HepG2 (cell line): ENCODE measurements around the gene CADM3. TPM values are rescaled to one million over a fixed set of nuclear protein-coding genes. Genes with fewer than 3 reads are reported as not detected.

Experiments
- ATAC-seq: fragments of 200-7000 bp; cut with Tn5 transposase; 3 replicates; pipeline ENCODE4 v1.9.1; 2020; ENCODE audit warnings: mild to moderate bottlenecking, moderate library complexity
- BruUV-seq: library from RNA; stranded (reverse); fragments of 400-500 nt; replicated peaks from 2 replicates; lab custom pipeline; 2021; lab: Mats Ljungman, UMichigan
- CTCF ChIA-PET: fragments of 300-600 bp; formaldehyde crosslinking; extraction: SDS; loops from one replicate; lab custom pipeline; 2021; ENCODE audit warnings: low total read pairs, inconsistent platforms, low intra/inter-chr PET ratio; lab: Yijun Ruan, JAX
- POLR2A ChIA-PET: fragments of 350-600 bp; sonication (Branson Sonifier 250); formaldehyde crosslinking; loops from one replicate; lab custom pipeline; 2020; ENCODE audit warnings: antibody characterized with exemption, inconsistent platforms; lab: Yijun Ruan, JAX
- DNase-seq: peaks from one replicate; pipeline ENCODE4 v3.0.0-alpha.2; 2015; ENCODE audit warnings: low spot score
- FAIRE-seq: peaks from 3 replicates; lab custom pipeline; 2011; peaks lifted over from hg19 to GRCh38; lab: Jason Lieb, UNC
- H2AFZ ChIP-seq: one replicate; pipeline ENCODE4 v1.6.1; 2011; ENCODE audit warnings: low read length, inconsistent platforms
- H3K27ac ChIP-seq: fragments of 300-600 bp; 3 replicates; pipeline ENCODE4 v1.8.0; 2011; ENCODE audit warnings: mixed run types, mild to moderate bottlenecking, mixed read lengths, low read length, inconsistent platforms; ENCODE audit not compliant: insufficient read depth; ENCODE audit errors: extremely low read length
- H3K27me3 ChIP-seq, 2 experiments: fragments of 200-600 bp in 1 of 2; 2 replicates in 1 of 2; 3 replicates in 1 of 2; pipeline versions ENCODE4 v1.6.0 to v1.8.0; 2011; ENCODE audit warnings: low read length in 2 of 2, mild to moderate bottlenecking in 2 of 2, moderate library complexity in 2 of 2, inconsistent platforms in 1 of 2; ENCODE audit not compliant: insufficient read depth in 2 of 2, control insufficient read depth in 1 of 2
- H3K36me3 ChIP-seq, 2 experiments: fragments of 200-600 bp in 1 of 2; replicated peaks in 1 of 2; 2 replicates in 1 of 2; 3 replicates in 1 of 2; pipeline versions ENCODE4 v1.5.1 to v1.8.0; 2011; ENCODE audit warnings: low read length in 2 of 2, inconsistent platforms in 1 of 2; ENCODE audit not compliant: insufficient read depth in 2 of 2, control insufficient read depth in 1 of 2
- H3K4me1 ChIP-seq: 2 replicates; pipeline ENCODE4 v1.5.1; 2012; ENCODE audit warnings: low read length, inconsistent platforms; ENCODE audit not compliant: insufficient read depth
- H3K4me2 ChIP-seq: 2 replicates; pipeline ENCODE4 v1.6.0; 2011; ENCODE audit warnings: low read depth, low read length, inconsistent platforms
- H3K4me3 ChIP-seq, 3 experiments: fragments of 200-600 bp in 1 of 3; sonication (generic), shearing (Covaris generic) in 1 of 3; replicated peaks in 1 of 3; 2 replicates each; pipeline ENCODE4 v1.5.1; 2011 to 2016; ENCODE audit warnings: low read length in 3 of 3, inconsistent platforms in 2 of 3, low read depth in 2 of 3, mild to moderate bottlenecking in 2 of 3, control low read depth in 1 of 3, mixed read lengths in 1 of 3; ENCODE audit not compliant: insufficient read depth in 1 of 3
- H3K79me2 ChIP-seq: one replicate; pipeline ENCODE4 v1.6.1; 2011; ENCODE audit warnings: low read length, inconsistent platforms; ENCODE audit not compliant: insufficient read depth
- H3K9ac ChIP-seq: 2 replicates; pipeline ENCODE4 v1.6.0; 2011; ENCODE audit warnings: mild to moderate bottlenecking, low read depth, low read length, inconsistent platforms; ENCODE audit not compliant: insufficient read depth
- H3K9me3 ChIP-seq: 2 replicates; pipeline ENCODE4 v1.5.1; 2012; ENCODE audit warnings: mild to moderate bottlenecking, low read length
- H4K20me1 ChIP-seq: 2 replicates; pipeline ENCODE4 v1.6.0; 2011; ENCODE audit warnings: inconsistent platforms, mild to moderate bottlenecking, low read length, moderate library complexity; ENCODE audit not compliant: insufficient read depth
- ELF1 ChIP-seq: sonication (generic); formaldehyde crosslinking; IDR thresholded peaks from 2 replicates; pipeline ENCODE4 v1.4.0; 2020; ENCODE audit warnings: missing genetic modification reagents
- GATA4 ChIP-seq: sonication (generic); IDR thresholded peaks from 2 replicates; pipeline ENCODE4 v1.6.1; 2016; ENCODE audit warnings: antibody characterized with exemption, low read depth, borderline replicate concordance
- MBD4 ChIP-seq: IDR thresholded peaks from 2 replicates; pipeline ENCODE4 v1.6.1; 2012; ENCODE audit warnings: low read length, inconsistent platforms, borderline replicate concordance
- RARA ChIP-seq: IDR thresholded peaks from 2 replicates; pipeline ENCODE4 v1.6.1; 2016; ENCODE audit warnings: missing genetic modification reagents, missing compliant biosample characterization
- ZNF597 ChIP-seq: sonication (generic); formaldehyde crosslinking; IDR thresholded peaks from 2 replicates; pipeline ENCODE4 v1.5.0; 2020; ENCODE audit warnings: missing genetic modification reagents
- WGBS: methylation state at CpG from one replicate; pipeline ENCODE4 v1.1.6; 2017; ENCODE audit warnings: low lambda C conversion rate; 5-methylcytosine and 5-hydroxymethylcytosine counted together
- in situ Hi-C: cut with HindIII; loops from 2 replicates; pipeline ENCODE4 v1.10.0; 2017; ENCODE audit warnings: low pct_unique_long_range_greater_than_20kb; ENCODE audit not compliant: extremely low pct_ligation_motif_present
- intact Hi-C: fragments of 100-400 bp; cut with micrococcal nuclease; formaldehyde crosslinking; loops from one replicate; pipeline ENCODE4 v1.10.0; 2022; ENCODE audit not compliant: unreplicated experiment
- polyA plus RNA-seq, 8 experiments: library from polyadenylated mRNA; depleted of rRNA in 3 of 8; stranded (reverse) in 7 of 8; unstranded in 1 of 8; fragments of >200 nt; fragmentation: Illumina TruSeq in 4 of 8; extraction: Trizol in 4 of 8; gene quantifications; 2 replicates each; pipeline versions ENCODE4 v1.2.1 to v1.2.3, GENCODE V29; 2011 to 2016; ENCODE audit warnings: low read depth in 4 of 8, missing spikeins in 1 of 8, mixed read lengths in 1 of 8; ENCODE audit not compliant: insufficient read depth in 1 of 8
- total RNA-seq, 5 experiments: library from RNA; depleted of rRNA; stranded (reverse); fragments of >200 nt; fragmentation: Illumina TruSeq; extraction: Trizol; gene quantifications; 2 replicates each; pipeline ENCODE4 v1.2.3, GENCODE V29; 2016; ENCODE audit warnings: low read depth in 1 of 5
- TF ChIP-seq, protein P1 (sequence below): sonication (generic); formaldehyde crosslinking; conservative IDR thresholded peaks from 2 replicates; pipeline ENCODE4 v1.4.0; 2020; ENCODE audit warnings: missing genetic modification reagents
- TF ChIP-seq, protein P2 (sequence below): IDR thresholded peaks from 2 replicates; pipeline ENCODE4 v1.6.1; 2016; ENCODE audit warnings: low read depth, control low read depth
- TF ChIP-seq, protein P3 (sequence below): sonication (generic); formaldehyde crosslinking; IDR thresholded peaks from 2 replicates; pipeline ENCODE4 v1.4.0; 2020; ENCODE audit warnings: missing genetic modification reagents
- TF ChIP-seq, protein P4 (sequence below): IDR thresholded peaks from 2 replicates; pipeline ENCODE4 v1.6.1; 2016

The CADM3 gene
- total and polyA plus RNA-seq, 2 of the 13 experiments (the other 11 are each of a cell fraction or from before 2014, with no cell fraction given) = not detected

- TF ChIP-seq, protein P1, sequence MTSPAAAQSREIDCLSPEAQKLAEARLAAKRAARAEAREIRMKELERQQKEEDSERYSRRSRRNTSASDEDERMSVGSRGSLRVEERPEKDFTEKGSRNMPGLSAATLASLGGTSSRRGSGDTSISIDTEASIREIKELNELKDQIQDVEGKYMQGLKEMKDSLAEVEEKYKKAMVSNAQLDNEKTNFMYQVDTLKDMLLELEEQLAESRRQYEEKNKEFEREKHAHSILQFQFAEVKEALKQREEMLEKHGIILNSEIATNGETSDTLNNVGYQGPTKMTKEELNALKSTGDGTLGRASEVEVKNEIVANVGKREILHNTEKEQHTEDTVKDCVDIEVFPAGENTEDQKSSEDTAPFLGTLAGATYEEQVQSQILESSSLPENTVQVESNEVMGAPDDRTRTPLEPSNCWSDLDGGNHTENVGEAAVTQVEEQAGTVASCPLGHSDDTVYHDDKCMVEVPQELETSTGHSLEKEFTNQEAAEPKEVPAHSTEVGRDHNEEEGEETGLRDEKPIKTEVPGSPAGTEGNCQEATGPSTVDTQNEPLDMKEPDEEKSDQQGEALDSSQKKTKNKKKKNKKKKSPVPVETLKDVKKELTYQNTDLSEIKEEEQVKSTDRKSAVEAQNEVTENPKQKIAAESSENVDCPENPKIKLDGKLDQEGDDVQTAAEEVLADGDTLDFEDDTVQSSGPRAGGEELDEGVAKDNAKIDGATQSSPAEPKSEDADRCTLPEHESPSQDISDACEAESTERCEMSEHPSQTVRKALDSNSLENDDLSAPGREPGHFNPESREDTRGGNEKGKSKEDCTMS (CRISPR knock-in tag) = peak; percentile 97
Measured at GRCh38 chr1:159177272-159177907, 6.0 kb downstream of the CADM3 start (continued).

DNA sequence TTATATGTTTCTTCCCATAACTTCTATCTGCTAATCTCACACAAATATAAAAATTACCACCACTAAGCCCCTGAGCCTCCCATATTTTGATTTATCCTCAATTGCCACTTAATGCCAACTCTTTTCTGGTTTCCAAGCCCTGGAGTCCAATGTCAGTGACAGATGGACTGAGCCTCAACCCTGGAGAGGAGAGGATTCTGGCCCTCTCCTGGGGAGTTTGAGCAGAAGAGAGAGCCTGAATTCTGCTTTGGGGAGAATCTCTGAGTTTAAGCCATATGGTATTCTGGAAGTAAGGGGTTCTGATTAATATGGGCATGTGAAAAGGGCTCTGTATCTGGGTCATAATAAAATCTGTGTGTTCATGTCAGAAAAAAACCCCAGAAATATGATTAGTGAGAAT lies 8.5 kb downstream of the CADM3 start:
- TF ChIP-seq ELF1 (CRISPR knock-in tag) (no peak), GATA4 (no peak)
- Histone ChIP-seq H3K4me3 (no peak overlapping the region), H3K27ac (no peak overlapping the region), H3K9me3 (no peaks in the 10 kb centered on the region), H3K36me3 (no peaks in the 10 kb centered on the region), H3K4me1 (no peaks in the 10 kb centered on the region), H4K20me1 (no peaks in the 10 kb centered on the region), H3K79me2 (no peaks in the 10 kb centered on the region), H3K27me3 (no peaks in the 10 kb centered on the region), H3K9ac (no peak overlapping the region), H3K4me2 (no peak overlapping the region), H2AFZ (no peak overlapping the region)
- FAIRE-seq (no peak), ATAC-seq (no peak), DNase-seq (no peak)
- intact Hi-C loops (no loop called here), in situ Hi-C loops (no loop called here)
- ChIA-PET CTCF (no interaction called here), POLR2A (no interaction called here)
- no TSS peak for BruUV-seq

GRCh38 chr1:159180516-159180915 lies 9.1 kb downstream of the CADM3 start:
- no TSS peak for BruUV-seq
- ATAC-seq (no peak), DNase-seq (no peak), FAIRE-seq (no peak)
- in situ Hi-C loops (no loop called here), intact Hi-C loops (no loop called here)
- Histone ChIP-seq H3K27ac (no peak overlapping the region), H3K4me3 (no peak overlapping the region), H3K27me3 (no peaks in the 10 kb centered on the region), H3K36me3 (no peaks in the 10 kb centered on the region), H3K4me2 (no peak overlapping the region), H3K4me1 (no peaks in the 10 kb centered on the region), H2AFZ (no peak overlapping the region), H3K9ac (no peak overlapping the region), H3K9me3 (no peaks in the 10 kb centered on the region), H4K20me1 (no peaks in the 10 kb centered on the region), H3K79me2 (no peaks in the 10 kb centered on the region)
- ChIA-PET CTCF (no interaction called here), POLR2A (no interaction called here)
- 72% methylated on average over 2 of the region's 2 CpGs for WGBS
- no peak for TF ChIP-seq RARA (CRISPR knock-in tag)
- no peak for TF ChIP-seq MBD4
- TF ChIP-seq, protein P2, sequence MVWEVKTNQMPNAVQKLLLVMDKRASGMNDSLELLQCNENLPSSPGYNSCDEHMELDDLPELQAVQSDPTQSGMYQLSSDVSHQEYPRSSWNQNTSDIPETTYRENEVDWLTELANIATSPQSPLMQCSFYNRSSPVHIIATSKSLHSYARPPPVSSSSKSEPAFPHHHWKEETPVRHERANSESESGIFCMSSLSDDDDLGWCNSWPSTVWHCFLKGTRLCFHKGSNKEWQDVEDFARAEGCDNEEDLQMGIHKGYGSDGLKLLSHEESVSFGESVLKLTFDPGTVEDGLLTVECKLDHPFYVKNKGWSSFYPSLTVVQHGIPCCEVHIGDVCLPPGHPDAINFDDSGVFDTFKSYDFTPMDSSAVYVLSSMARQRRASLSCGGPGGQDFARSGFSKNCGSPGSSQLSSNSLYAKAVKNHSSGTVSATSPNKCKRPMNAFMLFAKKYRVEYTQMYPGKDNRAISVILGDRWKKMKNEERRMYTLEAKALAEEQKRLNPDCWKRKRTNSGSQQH (CRISPR knock-in tag) = no peak
- TF ChIP-seq, protein P3, sequence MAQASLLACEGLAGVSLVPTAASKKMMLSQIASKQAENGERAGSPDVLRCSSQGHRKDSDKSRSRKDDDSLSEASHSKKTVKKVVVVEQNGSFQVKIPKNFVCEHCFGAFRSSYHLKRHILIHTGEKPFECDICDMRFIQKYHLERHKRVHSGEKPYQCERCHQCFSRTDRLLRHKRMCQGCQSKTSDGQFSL = no peak
- TF ChIP-seq, protein P4, sequence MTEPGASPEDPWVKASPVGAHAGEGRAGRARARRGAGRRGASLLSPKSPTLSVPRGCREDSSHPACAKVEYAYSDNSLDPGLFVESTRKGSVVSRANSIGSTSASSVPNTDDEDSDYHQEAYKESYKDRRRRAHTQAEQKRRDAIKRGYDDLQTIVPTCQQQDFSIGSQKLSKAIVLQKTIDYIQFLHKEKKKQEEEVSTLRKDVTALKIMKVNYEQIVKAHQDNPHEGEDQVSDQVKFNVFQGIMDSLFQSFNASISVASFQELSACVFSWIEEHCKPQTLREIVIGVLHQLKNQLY (CRISPR knock-in tag) = no peak
- TF ChIP-seq ZNF597 (CRISPR knock-in tag) = no peak
